Measurements from ENCODE around the gene METTL21A.

The METTL21A gene

DNA sequence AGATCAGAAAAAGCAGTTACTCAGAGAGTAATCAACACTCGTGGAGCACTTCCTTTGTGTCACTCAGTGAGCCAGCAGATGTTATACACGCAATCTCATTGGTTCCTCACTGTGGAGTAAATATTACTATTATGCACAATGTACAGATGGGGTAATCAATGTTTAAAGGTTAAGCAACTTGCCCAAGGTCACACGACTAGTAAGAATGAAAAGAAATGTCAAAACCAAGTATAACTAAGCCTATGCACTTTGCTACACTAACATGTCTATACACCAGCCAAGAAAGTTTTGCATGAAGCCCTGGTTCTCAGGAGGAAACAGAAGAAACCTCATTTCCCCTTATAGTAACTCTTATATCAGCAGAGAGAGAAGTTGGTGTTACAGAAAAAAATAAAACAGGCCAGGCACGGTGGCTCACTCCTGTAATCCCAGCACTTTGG, 5.4 kb downstream of the METTL21A start:
- Histone ChIP-seq H3K4me3 (ENCODE audit: low read depth in 1 of 2, low read length in 1 of 2) (peak overlapping the region; percentile 12 to 18), H3K36me3 (peaks cover 7% of the 10 kb centered on the region)

DNA sequence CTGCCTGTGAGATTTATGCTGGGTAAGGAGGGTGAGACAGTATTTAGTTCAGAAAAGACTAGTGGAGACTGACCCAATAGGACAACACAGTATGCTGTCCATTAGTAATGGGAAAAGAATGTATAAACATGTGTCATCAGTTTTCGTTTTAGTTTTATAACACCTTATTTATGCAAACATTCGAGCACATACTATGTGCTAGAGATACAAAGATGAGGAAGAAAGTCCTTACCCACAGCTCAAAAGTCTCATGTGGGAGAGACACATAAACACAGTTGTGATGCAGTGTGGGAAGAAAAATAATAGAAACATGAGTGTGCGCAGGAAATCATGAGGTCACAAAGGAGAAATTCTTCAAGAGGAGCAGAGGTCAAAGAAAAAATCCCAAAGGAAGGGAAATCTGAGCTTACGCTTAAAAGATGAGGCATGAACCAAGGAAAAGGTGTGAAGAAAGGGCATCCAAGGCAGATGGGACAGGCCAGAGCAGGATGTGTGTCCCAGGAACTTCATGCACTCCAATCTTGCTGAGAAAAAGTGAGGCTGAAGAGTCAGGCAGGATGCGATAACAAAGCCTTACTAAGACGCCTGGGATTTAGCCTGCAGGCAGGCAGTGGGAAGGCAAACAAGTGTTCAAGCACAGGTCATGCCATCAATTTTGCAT, 8.1 kb downstream of the METTL21A start:
- Histone ChIP-seq H3K4me1 (ENCODE audit: control insufficient read depth in 1 of 2, insufficient read depth in 1 of 2, low read depth in 1 of 2, low read length in 1 of 2) (peaks cover 34 to 41% of the 10 kb centered on the region in 2 experiments), H3K36me3 (peaks cover 12% of the 10 kb centered on the region), H3K9me3 (no peaks in the 10 kb centered on the region), H3K4me3 (ENCODE audit: low read depth in 1 of 2, low read length in 1 of 2) (no peak overlapping the region), H3K27me3 (no peaks in the 10 kb centered on the region), H3K27ac (peak overlapping the region; percentile 95)
- TF ChIP-seq, protein P1, sequence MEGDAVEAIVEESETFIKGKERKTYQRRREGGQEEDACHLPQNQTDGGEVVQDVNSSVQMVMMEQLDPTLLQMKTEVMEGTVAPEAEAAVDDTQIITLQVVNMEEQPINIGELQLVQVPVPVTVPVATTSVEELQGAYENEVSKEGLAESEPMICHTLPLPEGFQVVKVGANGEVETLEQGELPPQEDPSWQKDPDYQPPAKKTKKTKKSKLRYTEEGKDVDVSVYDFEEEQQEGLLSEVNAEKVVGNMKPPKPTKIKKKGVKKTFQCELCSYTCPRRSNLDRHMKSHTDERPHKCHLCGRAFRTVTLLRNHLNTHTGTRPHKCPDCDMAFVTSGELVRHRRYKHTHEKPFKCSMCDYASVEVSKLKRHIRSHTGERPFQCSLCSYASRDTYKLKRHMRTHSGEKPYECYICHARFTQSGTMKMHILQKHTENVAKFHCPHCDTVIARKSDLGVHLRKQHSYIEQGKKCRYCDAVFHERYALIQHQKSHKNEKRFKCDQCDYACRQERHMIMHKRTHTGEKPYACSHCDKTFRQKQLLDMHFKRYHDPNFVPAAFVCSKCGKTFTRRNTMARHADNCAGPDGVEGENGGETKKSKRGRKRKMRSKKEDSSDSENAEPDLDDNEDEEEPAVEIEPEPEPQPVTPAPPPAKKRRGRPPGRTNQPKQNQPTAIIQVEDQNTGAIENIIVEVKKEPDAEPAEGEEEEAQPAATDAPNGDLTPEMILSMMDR (IDR thresholded peaks at IDR 0.05), result no peak

More for the DNA sequence above, 5.4 kb downstream of the METTL21A start:
- Histone ChIP-seq H3K9me3 (no peaks in the 10 kb centered on the region), H3K27me3 (no peaks in the 10 kb centered on the region), H3K27ac (peak overlapping the region; percentile 95), H3K4me1 (ENCODE audit: control insufficient read depth in 1 of 2, insufficient read depth in 1 of 2, low read depth in 1 of 2, low read length in 1 of 2) (peaks cover 59 to 64% of the 10 kb centered on the region in 2 experiments)
- TF ChIP-seq, protein P1 (IDR thresholded peaks at IDR 0.05), result peak; percentile 11

DNA sequence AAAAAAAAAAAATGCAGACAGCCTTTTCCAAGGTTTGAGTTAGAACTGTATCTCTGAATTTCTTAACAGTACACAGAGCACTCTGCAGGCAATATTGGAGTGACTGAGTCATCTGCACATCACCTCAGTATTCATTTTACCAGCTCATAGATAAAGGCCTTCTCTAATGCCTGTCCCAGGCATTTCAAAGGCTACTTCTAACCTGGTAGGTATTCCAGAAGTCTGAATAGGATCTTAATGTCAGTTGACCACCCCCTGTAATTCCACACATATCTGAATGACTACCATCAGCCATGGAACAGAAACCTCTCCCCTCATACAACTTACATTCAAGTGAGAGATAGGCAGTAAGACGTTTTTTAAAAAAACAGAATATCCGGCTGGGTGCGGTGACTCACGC, 9.0 kb downstream of the METTL21A start:
- Histone ChIP-seq H3K4me1 (ENCODE audit: control insufficient read depth in 1 of 2, insufficient read depth in 1 of 2, low read depth in 1 of 2, low read length in 1 of 2) (peaks cover 27 to 32% of the 10 kb centered on the region in 2 experiments), H3K27ac (no peak overlapping the region), H3K36me3 (peaks cover 12% of the 10 kb centered on the region), H3K9me3 (no peaks in the 10 kb centered on the region), H3K4me3 (ENCODE audit: low read depth in 1 of 2, low read length in 1 of 2) (no peak overlapping the region), H3K27me3 (no peaks in the 10 kb centered on the region)
- TF ChIP-seq, protein P1 (IDR thresholded peaks at IDR 0.05), result no peak

DNA sequence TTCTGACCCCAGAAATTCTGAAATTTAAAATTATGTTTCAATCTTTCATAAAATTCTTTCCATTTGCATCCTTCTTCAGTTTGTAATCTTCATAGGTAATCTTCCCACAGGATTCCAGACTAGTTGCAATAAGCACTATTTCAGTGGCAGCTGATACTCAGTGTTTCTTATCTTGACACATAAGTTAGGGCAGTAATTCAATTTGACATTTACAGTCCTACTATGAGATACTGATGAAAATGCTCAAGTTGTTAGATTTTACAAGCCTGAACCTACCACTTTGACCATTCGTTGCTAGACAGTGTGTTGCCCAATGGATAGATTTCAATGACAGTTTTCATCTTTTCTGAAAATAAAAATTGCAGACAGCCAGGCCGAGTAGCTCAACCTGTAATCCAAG, 10.4 kb downstream of the METTL21A start:
- Histone ChIP-seq H3K4me3 (ENCODE audit: low read depth in 1 of 2, low read length in 1 of 2) (no peak overlapping the region), H3K4me1 (ENCODE audit: control insufficient read depth in 1 of 2, insufficient read depth in 1 of 2, low read depth in 1 of 2, low read length in 1 of 2) (peaks cover 13 to 20% of the 10 kb centered on the region in 2 experiments), H3K27me3 (no peaks in the 10 kb centered on the region), H3K27ac (no peak overlapping the region), H3K36me3 (peaks cover 12% of the 10 kb centered on the region), H3K9me3 (no peaks in the 10 kb centered on the region)
- TF ChIP-seq, protein P1 (IDR thresholded peaks at IDR 0.05), result no peak

DNA sequence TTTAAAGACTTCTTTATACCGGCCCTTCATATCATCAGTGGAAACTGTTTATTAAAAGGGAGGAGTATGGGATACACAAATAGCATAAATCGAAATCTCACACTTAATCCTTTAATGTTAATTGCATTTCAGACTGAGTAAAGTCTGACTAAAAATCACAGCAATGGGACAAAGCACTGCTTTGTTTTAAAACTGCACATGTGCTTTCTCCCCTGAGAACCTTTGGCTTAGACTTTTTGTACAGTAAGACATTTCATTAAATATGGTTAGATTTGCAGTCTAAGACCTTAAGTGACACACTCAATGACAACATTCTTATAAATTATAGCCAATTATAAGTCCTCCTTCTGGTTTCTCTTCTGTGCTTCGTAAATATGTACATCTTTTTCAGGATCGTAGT, 12.5 kb downstream of the METTL21A start:
- H3K27ac ChIP-seq, result no peak overlapping the region
- peaks cover 12% of the 10 kb centered on the region for H3K36me3 ChIP-seq

More for the DNA sequence above, 12.5 kb downstream of the METTL21A start:
- TF ChIP-seq, protein P1 (IDR thresholded peaks at IDR 0.05), result no peak
- no peaks in the 10 kb centered on the region for H3K27me3 ChIP-seq
- no peaks in the 10 kb centered on the region for H3K9me3 ChIP-seq
- no peak overlapping the region for H3K4me3 ChIP-seq (ENCODE audit: low read depth in 1 of 2, low read length in 1 of 2)
- H3K4me1 ChIP-seq (ENCODE audit: control insufficient read depth in 1 of 2, insufficient read depth in 1 of 2, low read depth in 1 of 2, low read length in 1 of 2), result no peaks in the 10 kb centered on the region

All from neutrophil (primary cell).